Mammary epithelial cell (primary cell): ENCODE results near the gene RPL36.

Experiments used
- CTCF ChIP-seq, 2 donors: IDR thresholded peaks in 1 of 2; conservative IDR thresholded peaks in 1 of 2; 2 replicates each; pipeline ENCODE4 v1.5.1; 2011 to 2012; ENCODE audit warnings: inconsistent platforms in 2 of 2, low read length in 2 of 2, mild to moderate bottlenecking in 2 of 2, control low read depth in 1 of 2, low read depth in 1 of 2; ENCODE audit not compliant: insufficient read depth in 1 of 2; ENCODE audit errors: extremely low read depth in 1 of 2
- EZH2 ChIP-seq: IDR thresholded peaks from 2 replicates; pipeline ENCODE4 v1.6.1; 2012; ENCODE audit warnings: low read length, inconsistent platforms, borderline replicate concordance

- TF ChIP-seq CTCF (conservative IDR thresholded peaks at IDR 0.05 in 1 of 2, IDR thresholded peaks at IDR 0.05 in 1 of 2; ENCODE audit: extremely low read depth in 1 of 2, insufficient read depth in 1 of 2, low read depth in 1 of 2, low read length in 2 of 2): no peak
- no peak for TF ChIP-seq EZH2
These were observed 26.2 kb upstream of the RPL36 start for GRCh38 chr19:5663904-5664303.
